Hepatocyte (in vitro differentiated cells): ENCODE data around the gene MT4. TPM values are rescaled to one million over a fixed set of nuclear protein-coding genes. Genes with fewer than 3 reads are reported as not detected.

Source experiments
- DNase-seq: peaks from one replicate; pipeline ENCODE4 v3.0.0-alpha.2; 2016; ENCODE audit warnings: low spot score
- H2AFZ ChIP-seq: fragments of 200-600 bp; sonication (generic); 2 replicates; pipeline ENCODE4 v1.6.0; 2016; ENCODE audit warnings: antibody characterized with exemption, mild to moderate bottlenecking
- H3K27ac ChIP-seq: fragments of 200-600 bp; sonication (generic); 2 replicates; pipeline ENCODE4 v1.5.1; 2016; ENCODE audit warnings: mild to moderate bottlenecking
- H3K27me3 ChIP-seq: fragments of 200-600 bp; sonication (generic); 2 replicates; pipeline ENCODE4 v1.6.1; 2016
- H3K36me3 ChIP-seq: fragments of 200-600 bp; sonication (generic); replicated peaks from 2 replicates; pipeline ENCODE4 v1.5.1; 2016; ENCODE audit warnings: low read depth; ENCODE audit not compliant: insufficient read depth
- H3K4me1 ChIP-seq: fragments of 200-600 bp; sonication (generic); 2 replicates; pipeline ENCODE4 v1.5.1; 2016; ENCODE audit warnings: mild to moderate bottlenecking, moderate library complexity; ENCODE audit not compliant: insufficient read depth
- H3K4me2 ChIP-seq: fragments of 200-600 bp; sonication (generic); 2 replicates; pipeline ENCODE4 v1.6.0; 2016
- H3K4me3 ChIP-seq: fragments of 200-600 bp; sonication (generic); 2 replicates; pipeline ENCODE4 v1.5.1; 2016; ENCODE audit warnings: mild to moderate bottlenecking
- H3K79me2 ChIP-seq: fragments of 200-600 bp; sonication (generic); 2 replicates; pipeline ENCODE4 v1.6.0; 2017; ENCODE audit warnings: mild to moderate bottlenecking
- H3K9me2 ChIP-seq: fragments of 200-600 bp; sonication (generic); replicated peaks from 2 replicates; pipeline ENCODE4 v1.6.0; 2017; ENCODE audit warnings: mild to moderate bottlenecking; ENCODE audit not compliant: insufficient read depth
- H3K9me3 ChIP-seq: fragments of 200-600 bp; sonication (generic); 2 replicates; pipeline ENCODE4 v1.5.1; 2016; ENCODE audit warnings: low read depth, mild to moderate bottlenecking
- H4K20me1 ChIP-seq: fragments of 200-600 bp; sonication (generic); 2 replicates; pipeline ENCODE4 v1.6.0; 2016; ENCODE audit warnings: mild to moderate bottlenecking; ENCODE audit not compliant: insufficient read depth, poor library complexity, severe bottlenecking
- CTCF ChIP-seq: fragments of 200-600 bp; sonication (generic); IDR thresholded peaks from 2 replicates; pipeline ENCODE4 v1.5.1; 2016; ENCODE audit warnings: antibody characterized with exemption, mild to moderate bottlenecking; ENCODE audit not compliant: poor library complexity
- EZH2 ChIP-seq: fragments of 200-600 bp; sonication (generic); IDR thresholded peaks from 2 replicates; pipeline ENCODE4 v1.6.1; 2016; ENCODE audit warnings: antibody characterized with exemption, mild to moderate bottlenecking, borderline replicate concordance
- EZH2phosphoT487 ChIP-seq: fragments of 200-600 bp; sonication (generic); IDR thresholded peaks from one replicate; pipeline ENCODE4 v1.6.1; 2018; ENCODE audit warnings: antibody characterized with exemption, mild to moderate bottlenecking, low read depth, moderate library complexity; ENCODE audit not compliant: unreplicated experiment, severe bottlenecking
- WGBS: methylation state at CpG from one replicate; pipeline ENCODE4 v1.1.6; 2016; ENCODE audit warnings: low lambda C conversion rate; ENCODE audit errors: missing lambda C conversion rate; 5-methylcytosine and 5-hydroxymethylcytosine counted together
- polyA plus RNA-seq: library from polyadenylated mRNA; unstranded; fragments of >200 nt; fragmentation: Nextera tagmentation; extraction: Ambion mirVana; gene quantifications from 2 replicates; pipeline ENCODE4 v1.2.1, GENCODE V29; 2016
- total RNA-seq: library from RNA; depleted of rRNA; stranded (reverse); fragments of >200 nt; gene quantifications from 2 replicates; pipeline ENCODE4 v1.2.3, GENCODE V29; 2014

The MT4 gene
- total and polyA plus RNA-seq, 2 experiments from 2014 or later = not detected

- H3K36me3 ChIP-seq = no peaks in the 10 kb centered on the region
- H3K4me2 ChIP-seq = no peak overlapping the region
- H3K9me2 ChIP-seq = no peaks in the 10 kb centered on the region
- TF ChIP-seq CTCF = no peak
- TF ChIP-seq EZH2phosphoT487 = no peak
- TF ChIP-seq EZH2 = no peak
- DNase-seq = no peak
- H3K9me3 ChIP-seq = no peaks in the 10 kb centered on the region
- H3K27me3 ChIP-seq = peaks cover 25% of the 10 kb centered on the region
- H3K4me3 ChIP-seq = no peak overlapping the region
- no peak overlapping the region for H3K27ac ChIP-seq
- H4K20me1 ChIP-seq = no peaks in the 10 kb centered on the region
- 39% methylated on average over 11 of the region's 11 CpGs for WGBS
- no peak overlapping the region for H2AFZ ChIP-seq
- no peaks in the 10 kb centered on the region for H3K79me2 ChIP-seq
- H3K4me1 ChIP-seq = no peaks in the 10 kb centered on the region
Measured at GRCh38 chr16:56583351-56584168, 18.7 kb downstream of the MT4 start.

- DNase-seq = no peak
- Histone ChIP-seq H3K27ac (no peak overlapping the region), H3K27me3 (peaks cover 32% of the 10 kb centered on the region), H3K79me2 (no peaks in the 10 kb centered on the region), H3K4me1 (no peaks in the 10 kb centered on the region), H3K4me3 (no peak overlapping the region), H3K4me2 (no peak overlapping the region), H3K36me3 (no peaks in the 10 kb centered on the region), H2AFZ (no peak overlapping the region), H3K9me3 (no peaks in the 10 kb centered on the region), H4K20me1 (no peaks in the 10 kb centered on the region), H3K9me2 (no peaks in the 10 kb centered on the region)
- WGBS = 94% methylated on average over 11 of the region's 11 CpGs
- no peak for TF ChIP-seq EZH2
- TF ChIP-seq EZH2phosphoT487 = no peak
- TF ChIP-seq CTCF = no peak
Measured at GRCh38 chr16:56584276-56584675, 19.4 kb downstream of the MT4 start.

GRCh38 chr16:56588781-56589140 lies 23.9 kb downstream of the MT4 start:
- H2AFZ ChIP-seq = no peak overlapping the region

More at GRCh38 chr16:56588781-56589140, 23.9 kb downstream of the MT4 start:
- TF ChIP-seq CTCF (no peak), EZH2phosphoT487 (no peak), EZH2 (no peak)
- H3K9me2 ChIP-seq = no peaks in the 10 kb centered on the region
- no peaks in the 10 kb centered on the region for H3K9me3 ChIP-seq
- no peak overlapping the region for H3K4me3 ChIP-seq
- H3K36me3 ChIP-seq = no peaks in the 10 kb centered on the region
- H3K27ac ChIP-seq = no peak overlapping the region
- peaks cover 3% of the 10 kb centered on the region for H3K4me1 ChIP-seq
- H4K20me1 ChIP-seq = no peaks in the 10 kb centered on the region
- peak overlapping the region; percentile 81 for H3K4me2 ChIP-seq
- H3K79me2 ChIP-seq = no peaks in the 10 kb centered on the region
- peaks cover 45% of the 10 kb centered on the region for H3K27me3 ChIP-seq
- no peak for DNase-seq
- WGBS = 50% methylated on average over 9 of the region's 9 CpGs
